NCI-H510A (cell line): ENCODE data around the gene PCBD2.
"Not testable (repeated sequence)": the region's sequence is repeated elsewhere in the genome, so short reads cannot be mapped to it uniquely, and the experiment has no call there.

ENCODE experiments used
- DNase-seq: peaks from one replicate; lab custom pipeline; 2025; lab: John Stamatoyannopoulos, UW

PCBD2 gene

DNA sequence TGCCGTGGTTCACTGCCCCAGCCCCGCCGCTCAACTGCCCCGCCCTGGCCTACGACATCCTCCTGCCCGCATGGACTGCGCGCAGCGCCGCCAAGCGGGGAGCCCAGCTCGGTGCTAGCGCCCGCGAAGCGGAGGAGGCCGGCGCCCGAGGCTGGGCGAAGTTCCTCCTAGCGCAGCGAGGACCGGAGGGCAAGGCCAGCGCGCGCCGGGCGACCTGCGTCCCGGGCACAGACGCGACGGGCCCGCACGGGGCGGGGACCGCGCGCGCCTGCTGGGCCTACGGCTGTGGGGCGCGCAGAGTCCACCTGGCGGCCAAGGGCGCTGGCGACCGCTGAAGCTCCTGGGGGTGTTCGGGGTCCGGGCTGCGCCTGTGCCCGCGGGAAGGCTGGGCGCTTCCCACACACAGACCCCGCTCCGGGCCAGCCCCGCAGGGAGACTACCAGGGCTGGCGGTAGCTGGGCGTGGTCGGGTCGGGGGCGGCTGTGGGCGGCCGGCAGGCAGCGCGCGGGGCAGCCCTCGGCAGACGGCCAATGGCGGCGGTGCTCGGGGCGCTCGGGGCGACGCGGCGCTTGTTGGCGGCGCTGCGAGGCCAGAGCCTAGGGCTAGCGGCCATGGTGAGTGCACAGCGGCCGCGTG, at the start of gene PCBD2:
Gene PCBD2, plus strand, starts transcription at position 522 of the 636 bp plus-strand sequence. Its CDS starts 9 bp downstream, at position 531.
- peak; percentile 81 for DNase-seq

DNA sequence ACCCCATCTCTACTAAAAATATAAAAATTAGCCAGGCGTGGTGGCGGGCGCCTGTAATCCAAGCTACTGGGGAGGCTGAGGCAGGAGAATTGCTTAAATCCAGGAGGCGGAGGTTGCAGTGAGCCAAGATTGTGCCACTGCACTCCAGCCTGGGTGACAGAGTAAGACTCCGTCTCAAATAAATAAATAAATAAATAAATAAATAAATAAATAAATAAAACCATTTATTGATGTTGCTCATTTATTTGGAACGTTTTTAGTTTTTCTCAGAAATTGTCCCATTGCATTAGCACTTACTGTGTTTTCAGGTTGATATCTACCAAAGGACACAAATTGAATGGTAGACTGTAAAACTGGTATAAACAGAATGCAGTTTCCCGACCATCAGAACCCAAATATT, 48.5 kb upstream of the PCBD2 start:
- DNase-seq, result not testable (repeated sequence)

DNA sequence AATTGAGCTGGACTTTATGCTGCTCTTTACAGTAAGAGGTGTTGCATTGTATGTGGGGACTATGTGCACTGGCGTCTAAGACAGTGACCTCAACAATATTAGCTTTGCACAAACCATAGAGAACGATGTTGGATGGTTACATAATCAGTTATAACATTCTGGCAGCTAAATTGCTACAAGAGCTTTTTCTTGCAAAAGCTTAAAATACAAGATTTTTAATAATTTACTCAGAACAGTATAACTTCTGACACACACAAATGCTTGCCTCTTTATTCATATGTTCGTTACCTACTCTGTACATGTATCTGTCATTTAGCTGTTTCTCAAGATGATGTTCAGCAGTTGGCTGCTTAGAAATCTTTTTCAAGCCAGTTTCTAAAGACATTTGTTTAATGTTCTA, 47.5 kb upstream of the PCBD2 start:
- DNase-seq, result no peak

DNA sequence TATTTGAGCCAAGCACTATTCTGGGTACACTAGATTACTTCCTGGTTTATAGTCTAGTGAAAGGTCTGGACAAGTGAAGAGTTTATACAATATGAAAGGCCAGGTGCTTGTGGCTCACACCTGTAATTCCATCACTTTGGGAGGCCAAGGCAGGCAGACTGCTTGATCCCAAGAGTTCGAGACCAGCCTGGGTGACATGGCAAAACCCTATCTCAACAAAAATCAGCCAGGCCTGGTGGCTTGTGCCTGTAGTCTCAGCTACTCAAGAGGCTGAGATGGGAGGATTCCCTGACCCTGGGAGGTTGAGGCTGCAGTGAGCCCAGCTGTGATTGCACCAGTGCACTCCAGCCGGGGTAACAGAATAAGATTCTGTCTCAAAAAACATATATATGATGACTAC, 40.2 kb upstream of the PCBD2 start:
- DNase-seq, result no peak

DNA sequence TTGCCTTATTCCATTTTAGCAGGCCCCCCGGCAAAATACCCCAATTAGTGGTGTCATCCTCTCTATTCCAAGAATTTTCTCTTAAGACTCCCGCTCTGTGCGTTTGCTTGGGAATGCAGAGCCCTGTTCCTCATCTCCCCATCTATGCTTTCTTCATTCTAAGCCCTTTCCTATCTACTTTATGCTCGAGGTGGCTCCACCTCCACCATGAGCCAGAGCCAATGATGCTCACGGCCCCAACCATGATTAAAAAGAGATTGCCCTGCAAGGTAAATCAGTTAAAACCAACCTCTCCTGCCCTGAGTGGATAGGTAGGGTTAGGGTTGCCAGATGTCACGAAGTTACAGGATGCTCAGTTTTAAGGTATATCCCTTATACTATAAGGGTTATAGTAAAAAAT, 31.4 kb upstream of the PCBD2 start:
- DNase-seq, result peak; percentile 31

DNA sequence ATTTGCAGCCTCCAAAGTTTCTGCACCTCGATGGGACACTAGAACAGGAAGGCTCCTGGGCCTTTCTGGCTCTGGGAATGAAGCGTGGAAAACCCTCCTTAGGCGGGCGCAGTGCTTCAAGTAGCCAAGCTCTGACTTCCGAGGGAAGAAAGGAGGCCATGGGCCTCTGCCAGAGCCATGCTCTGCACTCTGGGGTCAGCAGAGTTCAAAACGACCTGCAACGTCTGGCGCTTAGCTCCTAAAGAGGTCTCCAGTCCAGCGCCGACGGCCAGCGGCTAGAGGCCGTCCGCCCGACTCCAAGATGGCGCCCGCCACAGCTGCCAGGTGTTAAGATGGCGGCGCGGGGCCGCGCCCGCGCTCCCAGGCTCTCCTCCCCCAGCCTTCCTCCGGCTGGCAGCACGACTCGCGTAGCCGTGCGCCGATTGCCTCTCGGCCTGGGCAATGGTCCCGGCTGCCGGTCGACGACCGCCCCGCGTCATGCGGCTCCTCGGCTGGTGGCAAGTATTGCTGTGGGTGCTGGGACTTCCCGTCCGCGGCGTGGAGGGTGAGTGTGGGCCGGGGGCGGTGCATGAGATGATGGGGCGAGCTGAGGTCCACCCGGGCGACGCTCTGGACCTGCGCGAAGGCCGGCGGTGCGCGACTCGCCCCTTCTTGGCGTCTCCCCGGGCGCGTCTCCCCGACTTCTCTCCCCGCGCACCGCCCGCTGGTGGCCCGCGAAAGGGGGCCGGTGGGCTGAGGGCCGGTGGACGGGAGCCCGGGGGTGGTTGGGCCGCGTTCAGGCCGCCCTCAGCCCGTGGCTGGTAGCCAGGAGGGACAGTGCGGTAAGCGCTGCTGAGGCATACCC, 30.7 kb upstream of the PCBD2 start, which contains the start of gene TXNDC15:
Gene TXNDC15, plus strand, starts transcription at position 385 of the 844 bp plus-strand sequence. Its CDS starts 57 bp downstream, at position 442.
- peak; percentile 57 for DNase-seq

DNA sequence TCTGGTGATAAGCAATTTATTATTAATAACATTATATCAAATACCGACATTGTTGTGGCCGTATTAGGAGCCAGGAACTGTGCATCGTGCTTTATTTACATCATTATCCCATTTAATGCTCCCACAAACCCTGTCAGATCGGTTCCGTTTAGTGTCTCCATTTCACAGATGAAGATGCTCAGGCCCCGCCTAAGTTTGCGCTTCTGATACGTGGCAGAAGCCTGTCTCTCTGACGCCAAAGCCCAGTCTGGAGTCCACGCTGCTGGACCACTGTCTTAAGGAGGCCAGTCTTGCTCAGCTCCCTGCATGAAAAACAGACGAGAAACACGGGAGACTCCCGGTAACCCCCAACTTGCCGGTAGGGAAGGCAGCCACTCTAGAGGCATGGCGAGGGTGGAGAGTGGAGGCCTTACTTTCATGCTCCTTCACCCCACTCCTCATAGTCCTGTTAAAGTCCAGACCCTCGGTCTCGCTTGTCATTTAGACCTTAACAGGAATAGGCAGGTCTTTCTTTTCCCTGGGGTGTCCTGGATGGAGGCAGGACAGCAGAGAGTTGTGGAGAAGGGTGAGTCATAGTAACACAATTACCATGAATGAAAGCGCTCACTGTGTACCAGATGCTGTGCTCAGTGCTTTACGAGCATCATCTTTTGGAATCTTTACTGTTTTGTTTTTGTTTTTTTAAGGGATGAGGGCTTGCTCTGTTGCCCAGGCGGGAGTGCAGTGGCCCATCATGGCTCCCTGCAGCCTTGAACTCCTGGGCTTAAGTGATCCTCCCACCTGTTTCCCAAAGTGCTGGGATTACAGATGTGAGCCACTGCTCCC, 29.9 kb upstream of the PCBD2 start:
- peak; percentile 9 for DNase-seq

DNA sequence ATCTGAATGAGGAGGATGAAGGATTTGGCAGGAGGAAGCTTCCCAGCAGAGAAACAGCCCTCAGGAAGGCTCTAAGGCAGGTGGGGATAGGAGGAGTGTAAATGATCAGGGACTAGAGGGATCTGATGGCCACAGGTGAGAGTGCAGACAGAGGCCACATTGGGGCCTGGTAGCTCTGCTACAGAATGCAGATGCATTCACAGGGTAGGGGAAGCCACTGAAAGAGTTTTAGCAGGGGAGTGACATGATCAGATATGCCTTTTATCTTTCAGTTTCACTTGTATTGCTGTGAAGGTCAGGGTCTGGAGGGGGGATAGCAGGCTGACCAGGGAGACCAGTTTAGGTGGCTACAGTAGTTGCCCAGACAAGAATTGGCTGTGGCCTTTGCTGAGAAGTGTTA, 27.8 kb upstream of the PCBD2 start:
- no peak for DNase-seq

DNA sequence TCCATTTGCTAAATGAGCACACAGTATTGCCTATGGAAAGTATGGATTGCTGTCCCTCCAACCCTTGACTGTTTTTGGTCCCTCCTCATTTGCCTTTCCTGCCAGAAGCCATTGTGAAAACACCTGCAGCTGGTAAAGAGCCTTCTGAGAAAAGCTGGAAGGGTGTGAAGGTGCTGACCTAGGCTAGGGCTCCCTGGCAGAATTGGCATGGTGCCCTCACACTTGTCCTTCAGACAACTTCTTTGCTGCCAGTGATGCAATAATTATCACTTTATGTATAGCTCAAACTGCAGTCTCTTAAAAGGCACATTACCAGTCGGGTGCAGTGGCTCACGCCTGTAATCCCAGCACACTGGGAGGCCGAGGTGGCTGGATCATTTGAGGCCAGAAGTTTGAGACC, 26.5 kb upstream of the PCBD2 start:
- peak; percentile 3 for DNase-seq

DNA sequence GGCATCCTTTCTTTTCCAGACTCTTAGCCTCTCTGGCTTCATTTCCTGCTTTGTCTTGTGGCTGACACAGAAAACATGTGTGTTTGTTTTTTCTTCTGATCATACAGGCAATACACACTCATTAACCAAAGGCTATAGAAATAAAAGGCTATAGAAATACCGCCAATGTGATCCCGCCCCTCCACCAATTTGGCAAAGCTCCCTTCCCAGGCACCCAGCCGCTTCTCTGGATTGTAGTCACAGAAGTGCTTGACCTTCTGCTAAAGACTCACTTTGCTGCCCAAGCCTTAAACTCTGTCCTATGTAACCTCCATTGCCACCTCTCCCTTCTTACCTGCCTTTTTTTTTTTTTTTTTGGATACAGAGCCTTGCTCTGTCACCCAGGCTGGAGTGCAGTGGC, 25.5 kb upstream of the PCBD2 start:
- no peak for DNase-seq

DNA sequence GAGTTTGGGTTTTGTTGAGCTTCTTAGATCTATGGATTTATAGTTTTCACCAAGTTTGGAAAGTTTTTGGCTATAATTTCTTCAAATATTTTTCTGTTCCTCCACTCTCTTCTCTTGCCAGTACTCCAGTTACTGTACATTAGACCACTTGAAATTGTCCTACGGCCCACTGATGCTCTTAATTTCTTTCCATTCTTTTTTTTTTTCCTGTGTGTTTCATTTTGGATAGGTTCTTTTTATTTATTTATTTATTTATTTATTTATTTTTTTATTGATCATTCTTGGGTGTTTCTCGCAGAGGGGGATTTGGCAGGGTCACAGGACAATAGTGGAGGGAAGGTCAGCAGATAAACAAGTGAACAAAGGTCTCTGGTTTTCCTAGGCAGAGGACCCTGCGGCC, 24.0 kb upstream of the PCBD2 start:
- DNase-seq, result not testable (repeated sequence)

DNA sequence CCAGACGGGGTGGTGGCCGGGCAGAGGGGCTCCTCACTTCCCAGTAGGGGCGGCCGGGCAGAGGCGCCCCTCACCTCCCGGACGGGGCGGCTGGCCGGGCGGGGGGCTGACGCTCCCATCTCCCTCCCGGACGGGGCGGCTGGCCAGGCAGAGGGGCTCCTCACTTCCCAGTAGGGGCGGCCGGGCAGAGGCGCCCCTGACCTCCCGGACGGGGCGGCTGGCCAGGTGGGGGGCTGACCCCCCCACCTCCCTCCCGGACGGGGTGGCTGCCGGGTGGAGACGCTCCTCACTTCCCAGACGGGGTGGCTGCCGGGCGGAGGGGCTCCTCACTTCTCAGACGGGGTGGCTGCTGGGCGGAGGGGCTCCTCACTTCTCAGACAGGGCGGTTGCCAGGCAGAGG, 23.2 kb upstream of the PCBD2 start:
- DNase-seq, result not testable (repeated sequence)

DNA sequence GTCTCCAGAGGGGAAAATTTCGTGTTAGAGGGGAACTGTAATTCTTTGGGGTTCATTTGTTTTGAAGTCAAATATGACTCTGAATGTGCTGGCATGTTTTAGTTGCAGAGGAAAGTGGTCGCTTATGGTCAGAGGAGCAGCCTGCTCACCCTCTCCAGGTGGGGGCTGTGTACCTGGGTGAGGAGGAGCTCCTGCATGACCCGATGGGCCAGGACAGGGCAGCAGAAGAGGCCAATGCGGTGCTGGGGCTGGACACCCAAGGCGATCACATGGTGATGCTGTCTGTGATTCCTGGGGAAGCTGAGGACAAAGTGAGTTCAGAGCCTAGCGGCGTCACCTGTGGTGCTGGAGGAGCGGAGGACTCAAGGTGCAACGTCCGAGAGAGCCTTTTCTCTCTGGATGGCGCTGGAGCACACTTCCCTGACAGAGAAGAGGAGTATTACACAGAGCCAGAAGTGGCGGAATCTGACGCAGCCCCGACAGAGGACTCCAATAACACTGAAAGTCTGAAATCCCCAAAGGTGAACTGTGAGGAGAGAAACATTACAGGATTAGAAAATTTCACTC, 17.3 kb upstream of the PCBD2 start:
- DNase-seq, result no peak

DNA sequence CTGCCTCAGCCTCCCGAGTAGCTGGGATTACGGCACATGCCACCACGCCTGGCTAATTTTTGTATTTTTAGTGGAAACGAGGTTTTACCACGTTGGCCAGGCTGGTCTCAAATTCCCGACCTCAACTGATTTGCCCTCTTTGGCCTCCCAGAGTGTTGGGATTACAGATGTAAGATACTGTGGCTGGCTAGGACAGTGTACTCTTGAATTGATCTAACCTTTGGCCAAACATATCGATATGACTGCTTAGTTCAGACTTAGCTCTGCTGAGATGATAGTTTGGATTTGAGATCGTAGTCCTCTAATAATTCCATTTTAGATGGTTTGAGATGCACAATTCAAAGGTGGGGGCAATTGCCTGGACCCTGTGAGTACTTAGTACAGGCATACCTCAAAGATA, 15.6 kb upstream of the PCBD2 start:
- no peak for DNase-seq

DNA sequence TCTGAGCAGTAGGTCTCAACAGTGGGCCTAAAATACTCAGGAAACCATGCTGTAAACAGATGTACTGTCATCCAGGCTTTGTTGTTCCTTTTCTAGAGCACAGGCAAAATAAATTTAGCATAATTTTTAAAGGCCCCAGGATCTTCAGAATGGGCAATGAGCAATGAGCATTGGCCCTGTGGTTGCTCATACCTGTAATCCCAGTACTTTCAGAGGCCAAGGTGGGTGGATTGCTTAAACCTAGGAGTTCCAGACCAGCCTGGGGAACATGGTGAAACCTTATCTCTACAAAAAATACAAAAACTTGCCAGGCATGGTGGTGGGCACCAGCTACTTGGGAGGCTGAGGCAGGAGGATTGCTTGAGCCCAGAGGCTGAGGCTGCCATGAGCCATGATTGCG, 13.5 kb upstream of the PCBD2 start:
- DNase-seq, result no peak

DNA sequence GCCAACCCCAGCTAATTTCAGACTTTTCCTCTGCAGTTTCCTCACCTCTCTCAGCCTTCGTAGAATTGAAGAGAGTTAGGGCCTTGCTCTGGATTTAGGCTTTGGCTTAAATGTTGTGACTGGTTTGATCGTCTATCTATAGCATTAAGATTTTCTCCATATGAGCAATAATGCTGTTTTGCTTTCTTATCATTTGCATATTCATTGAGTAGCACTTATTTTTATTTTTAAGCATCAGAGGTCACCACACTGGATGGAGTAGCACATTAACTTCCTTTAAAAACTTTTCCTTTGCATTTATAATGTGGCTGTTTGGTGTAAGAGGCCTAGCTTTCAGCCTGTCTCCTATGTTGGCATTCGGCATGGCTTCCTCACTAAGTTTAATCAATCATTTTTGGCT, 12.6 kb upstream of the PCBD2 start:
- no peak for DNase-seq

DNA sequence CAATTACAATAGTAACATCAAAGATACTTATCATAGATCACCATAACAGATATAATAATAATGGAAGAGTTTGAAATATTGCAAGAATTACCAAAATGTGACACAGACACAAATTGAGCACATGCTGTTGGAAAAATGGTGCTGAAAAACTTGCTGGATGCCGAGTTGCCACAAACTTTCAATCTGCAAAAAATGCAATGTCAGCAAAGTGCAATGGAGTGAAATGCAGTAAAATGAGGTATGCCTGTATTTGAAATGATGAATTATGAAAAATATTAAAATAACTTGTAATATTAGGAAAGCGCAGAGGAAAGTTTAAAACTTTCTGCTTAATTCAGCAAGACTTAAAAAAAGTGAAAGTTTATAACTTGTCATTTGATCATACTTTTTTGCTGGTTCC, 12.0 kb upstream of the PCBD2 start:
- DNase-seq, result no peak

DNA sequence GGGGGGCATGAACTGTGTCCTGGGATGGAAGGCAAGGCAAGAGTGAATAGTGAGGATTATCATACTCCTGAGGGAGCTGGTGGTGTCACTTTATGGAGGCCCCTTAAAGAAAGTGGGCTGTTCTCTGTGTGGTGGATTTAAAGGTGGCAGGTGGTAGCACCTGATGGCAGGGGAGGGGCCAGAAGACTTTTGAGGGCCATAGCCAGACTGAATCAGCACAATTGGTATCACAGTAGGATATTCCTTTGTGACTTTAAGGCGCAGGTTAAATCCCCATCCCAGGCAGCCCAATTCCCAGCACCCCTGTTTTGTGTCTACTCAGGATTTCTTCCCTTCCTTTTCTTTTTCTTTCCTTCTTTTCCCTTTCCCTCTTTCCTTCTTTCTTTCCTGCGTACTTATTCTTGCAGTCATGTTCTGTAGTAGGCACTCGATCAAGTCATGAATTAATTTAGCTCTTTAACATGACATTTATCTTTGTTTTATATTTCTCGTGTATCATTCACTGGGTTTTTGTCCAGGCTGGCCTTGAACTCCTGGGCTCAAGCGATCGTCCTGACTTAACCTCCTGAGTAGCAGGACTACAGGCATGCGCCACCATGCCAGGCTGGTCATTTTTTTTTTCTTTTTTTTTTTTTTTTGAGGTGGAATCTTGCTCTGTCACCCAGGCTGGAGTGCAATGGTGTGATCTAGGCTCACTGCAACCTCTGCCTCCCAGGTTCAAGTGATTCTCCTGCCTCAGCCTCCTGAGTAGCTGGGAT, 11.0 kb upstream of the PCBD2 start:
- DNase-seq, result no peak

DNA sequence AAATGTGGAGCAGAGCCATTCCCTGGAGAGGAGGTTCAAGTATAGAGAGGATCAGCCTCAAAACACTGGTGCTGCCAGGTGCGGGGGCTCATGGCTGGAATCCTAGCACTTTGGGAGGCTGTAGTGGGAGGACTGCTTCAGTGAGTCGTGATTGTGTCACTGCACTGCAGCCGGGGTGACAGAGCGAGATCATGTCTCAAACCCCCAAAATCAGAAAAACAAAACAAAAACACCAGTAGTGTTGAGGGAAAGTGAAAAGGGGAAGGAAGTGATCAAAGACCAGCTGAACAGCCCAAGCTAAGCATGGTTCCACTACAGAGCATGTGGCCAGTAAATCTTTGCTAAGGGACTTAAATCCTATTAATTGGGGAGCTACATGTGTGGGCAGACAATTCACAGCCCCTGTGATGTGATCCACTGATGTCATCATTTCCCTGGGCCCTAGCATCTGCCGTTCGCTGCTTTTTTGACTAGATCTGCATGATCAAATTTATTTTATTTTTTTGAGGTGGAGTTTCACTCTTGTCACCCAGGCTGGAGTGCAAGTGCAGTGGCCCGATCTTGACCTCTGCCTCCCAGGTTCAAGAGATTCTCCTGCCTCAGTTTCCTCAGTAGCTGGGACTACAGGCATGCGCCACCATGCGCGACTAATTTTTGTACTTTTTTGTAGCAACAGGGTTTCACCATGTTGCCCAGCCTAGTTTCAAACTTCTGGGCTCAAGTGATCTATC, 2.7 kb upstream of the PCBD2 start:
- DNase-seq, result no peak

DNA sequence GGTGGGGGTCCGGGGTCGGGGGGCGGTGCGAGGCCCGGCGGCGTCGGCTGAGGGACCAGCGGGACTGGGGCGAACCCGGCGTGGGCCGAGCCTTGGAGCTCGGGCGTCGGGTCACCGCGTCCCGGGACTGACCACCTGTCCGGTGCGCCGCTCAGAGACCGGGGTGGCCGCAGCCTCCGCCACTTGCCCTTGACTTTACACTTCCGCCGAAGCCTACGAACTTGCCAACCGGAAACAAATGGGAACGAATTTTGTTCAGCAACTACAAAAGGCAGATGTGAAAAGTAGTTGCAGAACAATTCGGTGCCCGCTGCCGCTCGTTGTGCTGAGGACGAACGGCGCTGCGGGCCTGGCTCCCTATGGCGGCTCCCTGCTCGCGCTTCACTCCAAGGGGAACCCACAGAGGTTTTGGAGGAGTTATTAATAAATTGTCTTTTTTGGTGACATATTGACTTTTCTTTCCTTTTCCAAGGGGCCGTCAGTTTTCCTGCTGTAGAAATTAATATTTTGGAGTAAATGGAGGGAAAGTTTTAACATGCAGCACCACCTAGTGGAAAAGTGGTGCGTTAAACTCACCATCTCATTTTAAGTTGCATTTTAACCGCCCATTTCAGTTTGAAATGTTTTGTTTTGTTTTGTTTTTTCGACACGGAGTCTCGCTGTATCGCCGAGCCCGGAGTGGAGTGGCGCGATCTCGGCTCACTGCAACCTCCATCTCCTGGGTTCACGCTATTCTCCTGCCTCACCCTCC, 490 bp downstream of the PCBD2 start:
- DNase-seq, result no peak
